PC-3 (cell line): Measurements from ENCODE around the gene TCOF1. TPM values are rescaled to one million over a fixed set of nuclear protein-coding genes. Genes with fewer than 3 reads are reported as not detected.

Experiments
- ATAC-seq: fragments of 200-7000 bp; cut with Tn5 transposase; 2 replicates; pipeline ENCODE4 v1.9.1; 2020; ENCODE audit warnings: mild to moderate bottlenecking, moderate library complexity
- BruUV-seq: library from RNA; stranded (reverse); fragments of 400-500 nt; replicated peaks from 2 replicates; lab custom pipeline; 2021; lab: Mats Ljungman, UMichigan
- CTCF ChIA-PET: fragments of 300-600 bp; sonication (Branson Sonifier 250); formaldehyde crosslinking; loops from one replicate; lab custom pipeline; 2022; ENCODE audit warnings: antibody characterized with exemption; lab: Charles Lee
- POLR2A ChIA-PET: fragments of 300-600 bp; sonication (Branson Sonifier 250); formaldehyde crosslinking; loops from one replicate; lab custom pipeline; 2022; ENCODE audit warnings: antibody characterized with exemption; ENCODE audit not compliant: unreplicated experiment; lab: Charles Lee
- DNase-seq: peaks from one replicate; pipeline ENCODE4 v3.0.0-alpha.2; 2015
- H2AFZ ChIP-seq: fragments of 300-600 bp; sonication (generic); 2 replicates; pipeline ENCODE4 v1.6.0; 2016; ENCODE audit warnings: antibody characterized with exemption, low read length
- H3F3A ChIP-seq: fragments of 300-600 bp; sonication (generic); one replicate; pipeline ENCODE4 v1.6.0; 2017; ENCODE audit warnings: antibody characterized with exemption, low read length, control low read depth, mild to moderate bottlenecking; ENCODE audit not compliant: unreplicated experiment
- H3K27ac ChIP-seq: fragments of 300-600 bp; sonication (generic); 2 replicates; pipeline ENCODE4 v1.5.1; 2016; ENCODE audit warnings: mild to moderate bottlenecking, low read length
- H3K27me3 ChIP-seq: fragments of 300-600 bp; sonication (generic); 2 replicates; pipeline ENCODE4 v1.6.1; 2016; ENCODE audit warnings: low read length, mixed read lengths
- H3K36me3 ChIP-seq: fragments of 300-600 bp; sonication (generic); 2 replicates; pipeline ENCODE4 v1.6.1; 2016; ENCODE audit warnings: low read depth, mixed run types, low read length, mixed read lengths
- H3K4me1 ChIP-seq: fragments of 300-600 bp; sonication (generic); 2 replicates; pipeline ENCODE4 v1.5.1; 2016; ENCODE audit warnings: low read length; ENCODE audit not compliant: insufficient read depth
- H3K4me2 ChIP-seq: fragments of 300-600 bp; sonication (generic); 2 replicates; pipeline ENCODE4 v1.6.0; 2016; ENCODE audit warnings: low read length
- H3K4me3 ChIP-seq: fragments of 300-600 bp; sonication (generic); 2 replicates; pipeline ENCODE4 v1.5.1; 2016; ENCODE audit warnings: mild to moderate bottlenecking, low read length, mixed read lengths
- H3K79me2 ChIP-seq: fragments of 300-600 bp; sonication (generic); 2 replicates; pipeline ENCODE4 v1.6.1; 2017; ENCODE audit warnings: low read length, mixed read lengths
- H3K9ac ChIP-seq: fragments of 300-600 bp; sonication (generic); 2 replicates; pipeline ENCODE4 v1.6.0; 2016; ENCODE audit warnings: mild to moderate bottlenecking, low read length
- H3K9me2 ChIP-seq: fragments of 300-600 bp; sonication (generic); replicated peaks from 2 replicates; pipeline ENCODE4 v1.6.1; 2016; ENCODE audit warnings: mixed run types, low read length, mixed read lengths
- H3K9me3 ChIP-seq: fragments of 300-600 bp; sonication (generic); 2 replicates; pipeline ENCODE4 v1.6.1; 2016; ENCODE audit warnings: low read length, mixed read lengths
- H4K20me1 ChIP-seq: fragments of 300-600 bp; sonication (generic); 2 replicates; pipeline ENCODE4 v1.6.1; 2016; ENCODE audit warnings: low read length, mixed read lengths
- EZH2 ChIP-seq: fragments of 300-600 bp; sonication (generic); IDR thresholded peaks from one replicate; pipeline ENCODE4 v1.6.1; 2017; ENCODE audit warnings: antibody characterized with exemption, mild to moderate bottlenecking, low read length; ENCODE audit not compliant: unreplicated experiment
- EZH2phosphoT487 ChIP-seq: fragments of 300-600 bp; sonication (generic); IDR thresholded peaks from 2 replicates; pipeline ENCODE4 v1.6.1; 2018; ENCODE audit warnings: mild to moderate bottlenecking, antibody characterized with exemption, low read length, borderline replicate concordance
- intact Hi-C: fragments of 100-400 bp; cut with micrococcal nuclease; formaldehyde crosslinking; loops from 2 replicates; pipeline ENCODE4 v1.9.0; 2023
- total RNA-seq: library from RNA; depleted of rRNA; stranded (reverse); fragments of >200 nt; gene quantifications from 2 replicates; pipeline ENCODE4 v1.2.3, GENCODE V29; 2014
- TF ChIP-seq, protein P1 (sequence below): fragments of 300-600 bp; sonication (generic); conservative IDR thresholded peaks from 2 replicates; pipeline ENCODE4 v1.5.1; 2017; ENCODE audit warnings: antibody characterized with exemption, low read depth, mild to moderate bottlenecking, low read length

The TCOF1 gene
- total RNA-seq, 1 experiment from 2014 or later: 113 TPM

DNA sequence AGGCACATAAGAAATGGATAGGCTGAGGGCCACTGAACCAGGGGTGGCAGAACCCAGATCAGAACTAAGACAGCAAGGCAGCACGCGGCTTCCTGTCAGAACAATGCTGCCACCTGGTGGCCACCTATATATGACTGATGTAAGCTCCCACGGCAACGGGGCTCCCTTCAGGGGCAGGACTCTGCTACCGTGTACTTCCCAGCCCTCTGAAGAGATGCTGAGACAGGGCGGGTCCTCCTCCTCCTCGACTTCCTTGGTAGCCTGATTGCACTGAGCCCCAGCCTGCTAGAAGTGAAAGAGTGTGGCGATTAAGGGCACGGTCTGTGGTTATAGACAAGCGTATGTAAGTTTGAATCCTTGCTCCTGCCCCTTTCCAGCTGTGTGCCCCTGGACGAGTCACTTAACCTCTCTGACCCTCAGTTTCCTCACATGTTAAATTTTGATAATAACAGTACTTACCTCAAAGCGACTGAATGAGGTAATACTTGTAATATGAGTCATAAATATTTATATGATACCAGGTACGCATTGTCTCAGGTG lies 78.7 kb downstream of the TCOF1 start:
- no peaks in the 10 kb centered on the region for H3K9me3 ChIP-seq
- H3K4me3 ChIP-seq: peak overlapping the region; percentile 16; the same call in 1 of the 2 replicates
- H3K4me2 ChIP-seq: peak overlapping the region; percentile 66
- H3K27ac ChIP-seq: no peak overlapping the region
- H3K79me2 ChIP-seq: no peaks in the 10 kb centered on the region
- POLR2A ChIA-PET: interaction anchor here (0.6 kb wide), 1 partner anchor 998 kb away, joined by 4 read pairs; no protein-coding TSS in a partner anchor
- H3K36me3 ChIP-seq: no peaks in the 10 kb centered on the region
- H3K9me2 ChIP-seq: no peaks in the 10 kb centered on the region
- ATAC-seq (peak; percentile 92), DNase-seq (peak; percentile 91)
- no TSS peak for BruUV-seq
- peaks cover 7% of the 10 kb centered on the region; the same call in 1 of the 2 replicates for H3K4me1 ChIP-seq
- H3K9ac ChIP-seq: no peak overlapping the region
- H3F3A ChIP-seq: peaks cover 4% of the 10 kb centered on the region
- intact Hi-C loops: loop anchor here (1.0 to 10.0 kb wide), 6 partner anchors 39 to 601 kb away; partner anchors contain the start of gene TCOF1
- no peaks in the 10 kb centered on the region for H3K27me3 ChIP-seq
- TF ChIP-seq EZH2phosphoT487: no peak
- TF ChIP-seq EZH2: no peak
- TF ChIP-seq, protein P1, sequence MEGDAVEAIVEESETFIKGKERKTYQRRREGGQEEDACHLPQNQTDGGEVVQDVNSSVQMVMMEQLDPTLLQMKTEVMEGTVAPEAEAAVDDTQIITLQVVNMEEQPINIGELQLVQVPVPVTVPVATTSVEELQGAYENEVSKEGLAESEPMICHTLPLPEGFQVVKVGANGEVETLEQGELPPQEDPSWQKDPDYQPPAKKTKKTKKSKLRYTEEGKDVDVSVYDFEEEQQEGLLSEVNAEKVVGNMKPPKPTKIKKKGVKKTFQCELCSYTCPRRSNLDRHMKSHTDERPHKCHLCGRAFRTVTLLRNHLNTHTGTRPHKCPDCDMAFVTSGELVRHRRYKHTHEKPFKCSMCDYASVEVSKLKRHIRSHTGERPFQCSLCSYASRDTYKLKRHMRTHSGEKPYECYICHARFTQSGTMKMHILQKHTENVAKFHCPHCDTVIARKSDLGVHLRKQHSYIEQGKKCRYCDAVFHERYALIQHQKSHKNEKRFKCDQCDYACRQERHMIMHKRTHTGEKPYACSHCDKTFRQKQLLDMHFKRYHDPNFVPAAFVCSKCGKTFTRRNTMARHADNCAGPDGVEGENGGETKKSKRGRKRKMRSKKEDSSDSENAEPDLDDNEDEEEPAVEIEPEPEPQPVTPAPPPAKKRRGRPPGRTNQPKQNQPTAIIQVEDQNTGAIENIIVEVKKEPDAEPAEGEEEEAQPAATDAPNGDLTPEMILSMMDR: peak; percentile 94
- no peaks in the 10 kb centered on the region for H4K20me1 ChIP-seq
- H2AFZ ChIP-seq: peak overlapping the region; percentile 56
- CTCF ChIA-PET: interaction anchor here (0.6 to 1.0 kb wide), 3 partner anchors 35 to 112 kb away, joined by 3 read pairs; no protein-coding TSS in a partner anchor

DNA sequence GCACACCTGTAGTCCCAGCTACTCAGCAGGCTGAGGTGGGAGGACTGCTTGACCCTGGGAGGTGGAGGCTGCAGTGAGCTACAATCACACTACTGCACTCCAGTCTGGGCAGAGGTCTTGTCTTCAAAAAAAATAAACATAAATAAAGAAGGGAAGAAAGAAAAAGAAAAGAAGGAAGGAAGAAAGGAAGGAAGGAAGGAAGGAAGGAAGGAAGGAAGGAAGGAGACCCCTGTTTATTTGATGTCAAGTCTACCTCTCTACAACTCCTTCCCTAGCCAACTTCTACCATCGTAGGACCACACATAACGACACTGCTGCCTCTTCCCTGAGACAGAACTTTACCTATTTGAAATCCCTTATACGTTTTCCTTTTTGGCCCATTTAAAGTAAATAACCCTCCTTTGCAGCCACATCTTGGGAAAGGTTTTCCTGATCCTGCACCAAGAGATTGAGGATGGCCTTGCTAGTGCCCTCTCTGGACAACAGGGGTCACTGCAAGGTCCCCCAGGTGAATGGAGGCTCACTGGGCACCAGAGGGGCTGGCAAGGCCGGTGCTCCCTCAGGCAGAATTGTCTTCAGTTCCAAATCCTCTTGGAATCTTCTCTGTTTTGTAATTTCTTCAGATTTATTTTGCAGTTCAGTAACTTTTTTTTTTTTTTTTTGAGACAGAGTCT lies 81.5 kb downstream of the TCOF1 start:
- Histone ChIP-seq H2AFZ (no peak overlapping the region), H3K79me2 (no peaks in the 10 kb centered on the region), H3K27ac (no peak overlapping the region), H3K4me1 (peaks cover 7% of the 10 kb centered on the region; the same call in 1 of the 2 replicates), H3K9ac (no peak overlapping the region), H3K4me3 (no peak overlapping the region), H3F3A (peaks cover 9% of the 10 kb centered on the region), H4K20me1 (peaks cover 12% of the 10 kb centered on the region; the same call in 1 of the 2 replicates), H3K27me3 (no peaks in the 10 kb centered on the region), H3K9me2 (no peaks in the 10 kb centered on the region), H3K9me3 (no peaks in the 10 kb centered on the region), H3K4me2 (no peak overlapping the region), H3K36me3 (peaks cover 7% of the 10 kb centered on the region)
- intact Hi-C loops: loop anchor here (5.0 to 10.0 kb wide), 3 partner anchors 177 to 604 kb away; no protein-coding TSS in a partner anchor
- TF ChIP-seq EZH2phosphoT487 (no peak), EZH2 (no peak)
- TF ChIP-seq, protein P1: peak; percentile 64
- DNase-seq (peak; percentile 41), ATAC-seq (0 out of 2 replicates have a peak, but pooled peaks have one; percentile 21)
- ChIA-PET CTCF (interaction anchor here (0.6 kb wide), 1 partner anchor 19 kb away, joined by 13 read pairs; no protein-coding TSS in a partner anchor), POLR2A (no interaction called here)
- no TSS peak for BruUV-seq
